Subcutaneous adipose tissue (tissue), 4 donors: ENCODE data around the gene TMEM150C. TPM values are rescaled to one million over a fixed set of nuclear protein-coding genes. Genes with fewer than 3 reads are reported as not detected.

Experiments used
- CTCF ChIP-seq: fragments of 450-650 bp; IDR thresholded peaks from one replicate; pipeline ENCODE4 v1.5.1; 2016; ENCODE audit warnings: low read depth, mild to moderate bottlenecking, control low read depth, antibody characterized with exemption, moderate library complexity
- total RNA-seq, 4 donors: library from RNA; depleted of rRNA; stranded (reverse); fragments of >200 nt; gene quantifications; one replicate each; pipeline ENCODE4 v1.1.0, GENCODE V29; 2016

Gene TMEM150C
- total RNA-seq, 4 donors from 2014 or later: 24.6 to 39.9 (median 34.8) TPM

- no peak for TF ChIP-seq CTCF
Measured at GRCh38 chr4:82450966-82451755, 110.6 kb downstream of the TMEM150C start.

GRCh38 chr4:82447886-82448285, 113.9 kb downstream of the TMEM150C start:
- no peak for TF ChIP-seq CTCF

- TF ChIP-seq CTCF: no peak
Measured at GRCh38 chr4:82439088-82439487, 122.7 kb downstream of the TMEM150C start.

GRCh38 chr4:82437285-82438005, 124.3 kb downstream of the TMEM150C start:
- no peak for TF ChIP-seq CTCF

- no peak for TF ChIP-seq CTCF
Measured at GRCh38 chr4:82436780-82437179, 125.0 kb downstream of the TMEM150C start.

- no peak for TF ChIP-seq CTCF
Measured at GRCh38 chr4:82436130-82436529, 125.7 kb downstream of the TMEM150C start.

GRCh38 chr4:82434949-82435348, 126.8 kb downstream of the TMEM150C start:
- TF ChIP-seq CTCF: no peak
